Measurements from ENCODE around the gene KISS1.
"Not testable (repeated sequence)": the region's sequence is repeated elsewhere in the genome, so short reads cannot be mapped to it uniquely, and the experiment has no call there.

Gene KISS1

DNA sequence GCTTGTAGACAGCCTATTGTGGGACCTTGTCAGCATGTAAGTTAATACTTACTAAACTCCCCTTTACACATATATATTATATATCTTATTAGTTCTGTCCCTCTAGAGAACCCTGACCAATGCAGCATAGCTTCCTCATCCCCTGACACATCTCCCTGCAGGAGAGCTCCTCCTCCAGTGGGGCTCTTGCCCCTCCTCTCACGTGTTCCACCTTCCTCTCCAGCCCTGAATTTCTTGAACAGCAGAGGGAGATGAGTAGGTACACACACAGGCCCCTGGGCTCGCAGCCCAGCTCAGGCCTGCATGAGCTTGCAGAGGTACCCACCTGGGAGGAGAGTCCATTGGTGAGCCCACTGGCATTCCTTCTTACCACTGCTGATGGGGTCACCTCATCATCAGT, 44.8 kb upstream of the KISS1 start:
- H3K27me3 ChIP-seq (ENCODE audit: control insufficient read depth, low read length), result 0 out of 2 replicates have a peak, but pooled peaks cover under 1% of the 10 kb centered on the region
- no peaks in the 10 kb centered on the region for H3K4me1 ChIP-seq (ENCODE audit: control insufficient read depth, low read length)
- no peak overlapping the region for H3K27ac ChIP-seq (ENCODE audit: low read depth, low read length)
- H3K9me3 ChIP-seq (ENCODE audit: control insufficient read depth, insufficient read depth, low read length), result no peaks in the 10 kb centered on the region
- H4K20me1 ChIP-seq (ENCODE audit: control insufficient read depth, insufficient read depth, low read depth, low read length), result no peaks in the 10 kb centered on the region
- H3K9me2 ChIP-seq (replicated peaks; ENCODE audit: control insufficient read depth, low read length), result no peaks in the 10 kb centered on the region
- H3K4me2 ChIP-seq (ENCODE audit: low read length), result no peak overlapping the region
- H3K4me3 ChIP-seq (ENCODE audit: low read length), result no peak overlapping the region
- H3F3A ChIP-seq (ENCODE audit: control insufficient read depth, insufficient read depth), result no peaks in the 10 kb centered on the region
- TF ChIP-seq, protein P1, sequence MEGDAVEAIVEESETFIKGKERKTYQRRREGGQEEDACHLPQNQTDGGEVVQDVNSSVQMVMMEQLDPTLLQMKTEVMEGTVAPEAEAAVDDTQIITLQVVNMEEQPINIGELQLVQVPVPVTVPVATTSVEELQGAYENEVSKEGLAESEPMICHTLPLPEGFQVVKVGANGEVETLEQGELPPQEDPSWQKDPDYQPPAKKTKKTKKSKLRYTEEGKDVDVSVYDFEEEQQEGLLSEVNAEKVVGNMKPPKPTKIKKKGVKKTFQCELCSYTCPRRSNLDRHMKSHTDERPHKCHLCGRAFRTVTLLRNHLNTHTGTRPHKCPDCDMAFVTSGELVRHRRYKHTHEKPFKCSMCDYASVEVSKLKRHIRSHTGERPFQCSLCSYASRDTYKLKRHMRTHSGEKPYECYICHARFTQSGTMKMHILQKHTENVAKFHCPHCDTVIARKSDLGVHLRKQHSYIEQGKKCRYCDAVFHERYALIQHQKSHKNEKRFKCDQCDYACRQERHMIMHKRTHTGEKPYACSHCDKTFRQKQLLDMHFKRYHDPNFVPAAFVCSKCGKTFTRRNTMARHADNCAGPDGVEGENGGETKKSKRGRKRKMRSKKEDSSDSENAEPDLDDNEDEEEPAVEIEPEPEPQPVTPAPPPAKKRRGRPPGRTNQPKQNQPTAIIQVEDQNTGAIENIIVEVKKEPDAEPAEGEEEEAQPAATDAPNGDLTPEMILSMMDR (IDR thresholded peaks at IDR 0.05; ENCODE audit: low read depth, low read length, poor library complexity, severe bottlenecking), result no peak
- TF ChIP-seq EZH2phosphoT487 (IDR thresholded peaks at IDR 0.05; ENCODE audit: borderline replicate concordance, low read length), result no peak
- no peaks in the 10 kb centered on the region for H3K36me3 ChIP-seq (ENCODE audit: control insufficient read depth, low read length)
- H3K79me2 ChIP-seq (ENCODE audit: control insufficient read depth, low read length), result no peaks in the 10 kb centered on the region

DNA sequence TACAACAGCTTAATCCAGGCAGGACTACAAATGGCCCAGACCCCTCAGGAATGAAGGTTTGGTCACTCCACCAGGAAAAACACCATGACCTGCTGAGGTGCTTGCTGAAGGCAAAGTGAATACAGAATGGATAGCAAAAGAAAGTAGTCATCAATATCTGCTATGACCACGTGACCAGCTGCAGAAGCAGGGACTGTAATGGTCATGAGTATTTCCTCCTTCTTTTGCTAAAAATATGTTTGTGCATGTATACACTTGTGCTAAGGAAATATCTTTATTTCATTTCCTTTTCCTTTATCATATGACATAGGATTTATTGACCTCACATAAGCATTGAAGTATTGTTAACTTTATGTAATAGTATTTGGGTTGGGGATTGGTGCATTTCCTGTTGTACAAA, 43.9 kb upstream of the KISS1 start:
- Histone ChIP-seq H3K27ac (ENCODE audit: low read depth, low read length) (no peak overlapping the region), H3F3A (ENCODE audit: control insufficient read depth, insufficient read depth) (no peaks in the 10 kb centered on the region), H3K4me1 (ENCODE audit: control insufficient read depth, low read length) (no peaks in the 10 kb centered on the region), H3K79me2 (ENCODE audit: control insufficient read depth, low read length) (no peaks in the 10 kb centered on the region), H3K36me3 (ENCODE audit: control insufficient read depth, low read length) (no peaks in the 10 kb centered on the region), H3K4me3 (ENCODE audit: low read length) (no peak overlapping the region), H4K20me1 (ENCODE audit: control insufficient read depth, insufficient read depth, low read depth, low read length) (no peaks in the 10 kb centered on the region), H3K4me2 (ENCODE audit: low read length) (no peak overlapping the region), H3K9me3 (ENCODE audit: control insufficient read depth, insufficient read depth, low read length) (no peaks in the 10 kb centered on the region), H3K9me2 (replicated peaks; ENCODE audit: control insufficient read depth, low read length) (no peaks in the 10 kb centered on the region), H3K27me3 (ENCODE audit: control insufficient read depth, low read length) (no peaks in the 10 kb centered on the region; the same call in 1 of the 2 replicates)
- no peak for TF ChIP-seq EZH2phosphoT487 (IDR thresholded peaks at IDR 0.05; ENCODE audit: borderline replicate concordance, low read length)
- TF ChIP-seq, protein P1 (IDR thresholded peaks at IDR 0.05; ENCODE audit: low read depth, low read length, poor library complexity, severe bottlenecking), result no peak

DNA sequence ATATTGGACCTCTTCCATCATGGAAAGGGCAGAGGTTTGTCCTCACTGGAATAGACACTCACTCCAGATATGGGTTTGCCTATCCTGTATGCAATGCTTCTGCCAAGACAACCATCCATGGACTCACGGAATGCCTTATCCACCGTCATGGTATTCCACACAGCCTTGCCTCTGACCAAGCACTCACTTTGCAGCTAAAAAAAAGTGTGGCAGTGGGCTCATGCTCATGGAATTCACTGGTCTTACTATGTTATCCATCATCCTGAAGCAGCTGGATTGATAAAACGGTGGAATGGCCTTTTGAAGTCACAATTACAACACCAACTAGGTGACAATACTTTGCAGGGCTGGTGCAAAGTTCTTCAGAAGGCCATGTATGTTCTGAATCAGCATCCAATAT, 43.1 kb upstream of the KISS1 start:
- not testable (repeated sequence) for H3K4me1 ChIP-seq (ENCODE audit: control insufficient read depth, low read length); H3K27ac ChIP-seq (ENCODE audit: low read depth, low read length); H3K9me3 ChIP-seq (ENCODE audit: control insufficient read depth, insufficient read depth, low read length); H3K36me3 ChIP-seq (ENCODE audit: control insufficient read depth, low read length); H3F3A ChIP-seq (ENCODE audit: control insufficient read depth, insufficient read depth); H3K9me2 ChIP-seq (replicated peaks; ENCODE audit: control insufficient read depth, low read length); H3K4me3 ChIP-seq (ENCODE audit: low read length); H3K79me2 ChIP-seq (ENCODE audit: control insufficient read depth, low read length); H4K20me1 ChIP-seq (ENCODE audit: control insufficient read depth, insufficient read depth, low read depth, low read length); H3K4me2 ChIP-seq (ENCODE audit: low read length); H3K27me3 ChIP-seq (ENCODE audit: control insufficient read depth, low read length)

DNA sequence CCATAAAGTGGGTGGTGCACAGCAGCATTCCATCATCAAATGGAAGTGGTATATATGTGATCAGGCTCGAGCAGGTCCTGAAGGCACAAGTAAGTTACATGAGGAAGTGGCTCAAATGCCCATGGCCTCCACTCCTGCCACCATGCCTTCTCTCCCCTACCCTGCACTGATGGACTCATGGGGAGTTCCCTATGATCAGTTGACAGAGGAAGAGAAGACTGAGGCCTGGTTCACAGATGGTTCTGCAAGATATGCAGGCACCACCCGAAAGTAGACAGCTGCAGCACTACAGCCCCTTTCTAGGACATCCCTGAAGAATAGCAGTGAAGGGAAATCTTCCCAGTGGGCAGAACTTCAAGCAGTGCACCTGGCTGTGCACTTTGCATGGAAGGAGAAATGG, 42.2 kb upstream of the KISS1 start:
- H3K36me3 ChIP-seq (ENCODE audit: control insufficient read depth, low read length); H3K4me3 ChIP-seq (ENCODE audit: low read length); H3K9me2 ChIP-seq (replicated peaks; ENCODE audit: control insufficient read depth, low read length); H3K27ac ChIP-seq (ENCODE audit: low read depth, low read length); H4K20me1 ChIP-seq (ENCODE audit: control insufficient read depth, insufficient read depth, low read depth, low read length); H3K4me2 ChIP-seq (ENCODE audit: low read length); H3K4me1 ChIP-seq (ENCODE audit: control insufficient read depth, low read length); H3F3A ChIP-seq (ENCODE audit: control insufficient read depth, insufficient read depth); H3K9me3 ChIP-seq (ENCODE audit: control insufficient read depth, insufficient read depth, low read length); H3K27me3 ChIP-seq (ENCODE audit: control insufficient read depth, low read length); H3K79me2 ChIP-seq (ENCODE audit: control insufficient read depth, low read length): not testable (repeated sequence)

DNA sequence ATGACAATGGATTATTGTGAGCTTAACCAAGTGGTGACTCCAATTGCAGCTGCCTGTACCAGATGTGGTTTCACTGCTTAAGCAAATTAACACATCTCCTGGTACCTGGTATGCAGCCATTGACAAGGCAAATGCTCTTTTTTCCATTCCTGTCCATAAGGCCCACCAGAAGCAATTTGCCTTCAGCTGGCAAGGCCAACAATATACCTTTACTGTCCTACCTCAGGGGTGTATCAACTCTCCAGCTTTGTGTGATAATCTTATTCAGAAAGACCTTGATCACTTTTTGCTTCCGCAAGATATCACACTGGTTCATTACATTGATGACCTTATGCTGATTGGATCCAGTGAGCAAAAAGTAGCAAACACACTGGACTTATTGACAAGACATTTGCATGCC, 41.2 kb upstream of the KISS1 start:
- not testable (repeated sequence) for H4K20me1 ChIP-seq (ENCODE audit: control insufficient read depth, insufficient read depth, low read depth, low read length); H3K4me3 ChIP-seq (ENCODE audit: low read length); H3K4me2 ChIP-seq (ENCODE audit: low read length); H3K9me2 ChIP-seq (replicated peaks; ENCODE audit: control insufficient read depth, low read length); H3K4me1 ChIP-seq (ENCODE audit: control insufficient read depth, low read length); H3K9me3 ChIP-seq (ENCODE audit: control insufficient read depth, insufficient read depth, low read length); H3K27me3 ChIP-seq (ENCODE audit: control insufficient read depth, low read length); H3F3A ChIP-seq (ENCODE audit: control insufficient read depth, insufficient read depth); H3K79me2 ChIP-seq (ENCODE audit: control insufficient read depth, low read length); H3K36me3 ChIP-seq (ENCODE audit: control insufficient read depth, low read length); H3K27ac ChIP-seq (ENCODE audit: low read depth, low read length)

All from DOHH2 (cell line).